ENCODE results near the gene PLXNA4. TPM values are rescaled to one million over a fixed set of nuclear protein-coding genes. Genes with fewer than 3 reads are reported as not detected.

Gene PLXNA4
- total and polyA plus RNA-seq, 2 donors (not counting 1 experiment from before 2014, with no cell fraction given), result not detected

DNA sequence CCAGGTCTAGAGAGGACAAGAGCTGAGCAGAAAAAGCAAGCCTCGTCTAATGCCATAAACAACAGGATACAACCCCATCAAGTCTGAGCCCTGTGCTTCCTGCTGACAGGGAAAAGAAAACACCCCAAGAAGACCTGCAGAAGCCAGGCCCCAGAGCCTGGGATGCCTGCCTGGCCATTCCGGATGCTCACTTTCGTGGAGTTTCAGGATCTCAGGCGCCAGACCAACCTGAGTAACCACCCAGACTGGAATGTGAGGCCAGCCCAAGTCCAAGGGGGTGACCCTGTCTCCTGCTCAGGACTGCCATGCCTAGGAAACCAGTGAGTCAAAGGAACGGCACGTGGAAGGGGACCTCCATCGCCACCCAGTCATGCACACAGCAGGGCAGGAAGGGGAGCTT, 74.3 kb downstream of the PLXNA4 start:
- intact Hi-C loops (cut with micrococcal nuclease), result no loop called here
- Mint-ChIP-seq H3K27ac (no peak overlapping the region), H3K4me1 (no peaks in the 10 kb centered on the region), H3K4me3 (no peak overlapping the region), H3K9me3 (ENCODE audit: insufficient read depth) (no peaks in the 10 kb centered on the region), H3K27me3 (peaks cover 8% of the 10 kb centered on the region)
- Histone ChIP-seq H3K27me3 (replicated peaks in 1 of 4; ENCODE audit: control extremely low read depth in 1 of 4, control insufficient read depth in 3 of 4, insufficient read depth in 4 of 4, low read length in 3 of 4) (no peaks in the 10 kb centered on the region), H2AFZ (ENCODE audit: insufficient read depth, low read depth, low read length, poor library complexity, severe bottlenecking) (no peak overlapping the region), H3K4me3 (ENCODE audit: control extremely low read depth in 1 of 5, extremely low read depth in 1 of 5, insufficient read depth in 1 of 5, low read depth in 2 of 5, low read length in 4 of 5) (no peak overlapping the region), H4K20me1 (ENCODE audit: control insufficient read depth, insufficient read depth, low read length, poor library complexity, severe bottlenecking) (no peaks in the 10 kb centered on the region), H3K27ac (ENCODE audit: low read length in 2 of 2) (no peak overlapping the region), H3K9ac (ENCODE audit: low read length) (no peak overlapping the region), H3K4me2 (replicated peaks; ENCODE audit: low read depth, low read length, poor library complexity, severe bottlenecking) (no peak overlapping the region), H3K4me1 (ENCODE audit: control insufficient read depth in 2 of 2, insufficient read depth in 2 of 2, low read length in 2 of 2) (no peaks in the 10 kb centered on the region), H3K79me2 (ENCODE audit: control insufficient read depth, insufficient read depth, low read length) (no peaks in the 10 kb centered on the region), H3K36me3 (replicated peaks in 1 of 2; ENCODE audit: control extremely low read depth in 1 of 2, control insufficient read depth in 1 of 2, extremely low read depth in 1 of 2, insufficient read depth in 2 of 2, low read length in 1 of 2) (no peaks in the 10 kb centered on the region), H3K9me3 (ENCODE audit: control extremely low read depth in 1 of 3, control insufficient read depth in 2 of 3, insufficient read depth in 1 of 3, low read length in 2 of 3) (peaks cover 0 to 2% (median 0%) of the 10 kb centered on the region in 3 donors)
- CTCF ChIA-PET, result no interaction called here
- DNase-seq (no peak), ATAC-seq (ENCODE audit: low read depth) (no peak)
- TF ChIP-seq EZH2 (IDR thresholded peaks at IDR 0.05; ENCODE audit: borderline replicate concordance, insufficient read depth, low read depth, low read length, poor library complexity, severe bottlenecking), result no peak
- TF ChIP-seq, protein P1, sequence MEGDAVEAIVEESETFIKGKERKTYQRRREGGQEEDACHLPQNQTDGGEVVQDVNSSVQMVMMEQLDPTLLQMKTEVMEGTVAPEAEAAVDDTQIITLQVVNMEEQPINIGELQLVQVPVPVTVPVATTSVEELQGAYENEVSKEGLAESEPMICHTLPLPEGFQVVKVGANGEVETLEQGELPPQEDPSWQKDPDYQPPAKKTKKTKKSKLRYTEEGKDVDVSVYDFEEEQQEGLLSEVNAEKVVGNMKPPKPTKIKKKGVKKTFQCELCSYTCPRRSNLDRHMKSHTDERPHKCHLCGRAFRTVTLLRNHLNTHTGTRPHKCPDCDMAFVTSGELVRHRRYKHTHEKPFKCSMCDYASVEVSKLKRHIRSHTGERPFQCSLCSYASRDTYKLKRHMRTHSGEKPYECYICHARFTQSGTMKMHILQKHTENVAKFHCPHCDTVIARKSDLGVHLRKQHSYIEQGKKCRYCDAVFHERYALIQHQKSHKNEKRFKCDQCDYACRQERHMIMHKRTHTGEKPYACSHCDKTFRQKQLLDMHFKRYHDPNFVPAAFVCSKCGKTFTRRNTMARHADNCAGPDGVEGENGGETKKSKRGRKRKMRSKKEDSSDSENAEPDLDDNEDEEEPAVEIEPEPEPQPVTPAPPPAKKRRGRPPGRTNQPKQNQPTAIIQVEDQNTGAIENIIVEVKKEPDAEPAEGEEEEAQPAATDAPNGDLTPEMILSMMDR (IDR thresholded peaks at IDR 0.05), result no peak
- WGBS (ENCODE audit: insufficient coverage), result 87% methylated on average over 6 of the region's 7 CpGs
- POLR2A ChIA-PET, result no interaction called here

DNA sequence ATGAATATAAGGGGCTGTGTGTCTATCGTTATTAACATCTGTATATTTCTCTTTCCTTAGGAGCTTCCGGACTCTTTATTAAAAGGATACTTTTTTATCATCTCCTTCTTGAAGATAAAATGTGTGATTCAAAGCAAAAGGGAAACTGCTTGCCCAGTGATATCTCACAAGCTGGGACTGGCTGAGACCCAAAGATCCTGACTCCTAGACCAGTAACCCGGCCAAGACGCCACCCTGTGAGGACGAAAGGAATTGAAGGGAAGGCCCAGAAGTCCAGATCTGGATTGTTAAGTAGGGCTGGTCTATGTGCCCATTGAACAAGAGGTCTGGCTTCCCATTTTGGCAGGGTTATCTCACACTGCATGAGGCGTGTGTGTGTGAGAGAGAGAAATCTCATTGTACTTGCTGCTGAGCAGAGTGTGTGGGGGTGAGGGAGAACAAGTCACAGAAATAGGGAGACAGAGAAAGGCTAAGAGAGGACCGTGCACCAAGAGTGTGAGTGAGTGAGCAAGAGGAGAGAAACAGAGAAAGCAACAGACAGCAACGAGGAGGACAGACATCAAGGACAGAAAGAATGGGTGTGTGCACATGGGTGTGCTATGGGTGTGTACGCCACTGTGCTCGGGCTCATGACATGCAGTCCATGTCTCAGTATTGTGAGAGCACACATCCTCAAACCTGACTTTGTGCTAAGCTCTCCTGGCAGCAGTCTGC, 75.4 kb downstream of the PLXNA4 start:
- peaks cover 8% of the 10 kb centered on the region for H3K27me3 Mint-ChIP-seq
- DNase-seq (no peak), ATAC-seq (ENCODE audit: low read depth) (no peak)
- Histone ChIP-seq H4K20me1 (ENCODE audit: control insufficient read depth, insufficient read depth, low read length, poor library complexity, severe bottlenecking) (no peaks in the 10 kb centered on the region), H3K27me3 (replicated peaks in 1 of 4; ENCODE audit: control extremely low read depth in 1 of 4, control insufficient read depth in 3 of 4, insufficient read depth in 4 of 4, low read length in 3 of 4) (no peaks in the 10 kb centered on the region), H3K9ac (ENCODE audit: low read length) (no peak overlapping the region), H3K4me1 (ENCODE audit: control insufficient read depth in 2 of 2, insufficient read depth in 2 of 2, low read length in 2 of 2) (no peaks in the 10 kb centered on the region), H2AFZ (ENCODE audit: insufficient read depth, low read depth, low read length, poor library complexity, severe bottlenecking) (no peak overlapping the region), H3K36me3 (replicated peaks in 1 of 2; ENCODE audit: control extremely low read depth in 1 of 2, control insufficient read depth in 1 of 2, extremely low read depth in 1 of 2, insufficient read depth in 2 of 2, low read length in 1 of 2) (no peaks in the 10 kb centered on the region), H3K9me3 (ENCODE audit: control extremely low read depth in 1 of 3, control insufficient read depth in 2 of 3, insufficient read depth in 1 of 3, low read length in 2 of 3) (no peaks in the 10 kb centered on the region), H3K79me2 (ENCODE audit: control insufficient read depth, insufficient read depth, low read length) (no peaks in the 10 kb centered on the region), H3K4me3 (ENCODE audit: control extremely low read depth in 1 of 5, extremely low read depth in 1 of 5, insufficient read depth in 1 of 5, low read depth in 2 of 5, low read length in 4 of 5) (no peak overlapping the region), H3K4me2 (replicated peaks; ENCODE audit: low read depth, low read length, poor library complexity, severe bottlenecking) (no peak overlapping the region), H3K27ac (ENCODE audit: low read length in 2 of 2) (no peak overlapping the region)
- no peaks in the 10 kb centered on the region for H3K9me3 Mint-ChIP-seq (ENCODE audit: insufficient read depth)
- no peak for TF ChIP-seq EZH2 (IDR thresholded peaks at IDR 0.05; ENCODE audit: borderline replicate concordance, insufficient read depth, low read depth, low read length, poor library complexity, severe bottlenecking)
- TF ChIP-seq, protein P1 (IDR thresholded peaks at IDR 0.05), result no peak
- intact Hi-C loops (cut with micrococcal nuclease), result no loop called here
- H3K4me3 Mint-ChIP-seq, result no peak overlapping the region
- H3K27ac Mint-ChIP-seq, result no peak overlapping the region
- ChIA-PET POLR2A (no interaction called here), CTCF (no interaction called here)
- H3K4me1 Mint-ChIP-seq, result no peaks in the 10 kb centered on the region
- 96% methylated on average over 8 of the region's 10 CpGs for WGBS (ENCODE audit: insufficient coverage)

Measured in B cell (primary cell).